IPS-20b (cell line): Measurements from ENCODE around the gene OXTR.

ENCODE experiments used
- H3K27ac ChIP-seq: one replicate; pipeline ENCODE4 v1.5.1; 2013; ENCODE audit warnings: low read length
- H3K27me3 ChIP-seq: 2 replicates; pipeline ENCODE4 v1.6.1; 2013; ENCODE audit warnings: mild to moderate bottlenecking, low read length, inconsistent platforms; ENCODE audit not compliant: insufficient read depth
- H3K36me3 ChIP-seq: 2 replicates; pipeline ENCODE4 v1.6.1; 2013; ENCODE audit warnings: low read depth, mild to moderate bottlenecking, inconsistent platforms, low read length, moderate library complexity; ENCODE audit not compliant: insufficient read depth
- H3K4me1 ChIP-seq: 2 replicates; pipeline ENCODE4 v1.6.1; 2013; ENCODE audit warnings: mild to moderate bottlenecking, control low read depth, inconsistent platforms, low read length, moderate library complexity; ENCODE audit not compliant: insufficient read depth
- H3K4me3 ChIP-seq: 2 replicates; pipeline ENCODE4 v1.5.1; 2013; ENCODE audit warnings: mild to moderate bottlenecking, low read length, inconsistent platforms
- H3K9ac ChIP-seq: 2 replicates; pipeline ENCODE4 v1.6.1; 2013; ENCODE audit warnings: low read depth, mild to moderate bottlenecking, inconsistent platforms, low read length, moderate library complexity
- H3K9me3 ChIP-seq: 2 replicates; pipeline ENCODE4 v1.6.1; 2013; ENCODE audit warnings: mild to moderate bottlenecking, low read depth, low read length, inconsistent platforms; ENCODE audit not compliant: insufficient read depth

The OXTR gene

GRCh38 chr3:8737301-8737700 lies 32.1 kb downstream of the OXTR start:
- no peak overlapping the region for H3K27ac ChIP-seq
- no peaks in the 10 kb centered on the region for H3K36me3 ChIP-seq
- H3K4me1 ChIP-seq, result peaks cover 17% of the 10 kb centered on the region
- no peaks in the 10 kb centered on the region for H3K9me3 ChIP-seq
- H3K9ac ChIP-seq, result no peak overlapping the region
- H3K27me3 ChIP-seq, result 0 out of 2 replicates have a peak, but pooled peaks cover 4% of the 10 kb centered on the region
- no peak overlapping the region for H3K4me3 ChIP-seq

GRCh38 chr3:8736436-8736835 lies 33.0 kb downstream of the OXTR start:
- H3K27me3 ChIP-seq, result 0 out of 2 replicates have a peak, but pooled peaks cover 4% of the 10 kb centered on the region
- H3K4me1 ChIP-seq, result peaks cover 11% of the 10 kb centered on the region
- H3K36me3 ChIP-seq, result no peaks in the 10 kb centered on the region
- no peaks in the 10 kb centered on the region for H3K9me3 ChIP-seq
- no peak overlapping the region for H3K27ac ChIP-seq
- no peak overlapping the region for H3K4me3 ChIP-seq
- no peak overlapping the region for H3K9ac ChIP-seq

- Histone ChIP-seq H3K9me3 (no peaks in the 10 kb centered on the region), H3K4me1 (no peaks in the 10 kb centered on the region), H3K9ac (no peak overlapping the region), H3K27me3 (peaks cover 3% of the 10 kb centered on the region; the same call in 1 of the 2 replicates), H3K27ac (no peak overlapping the region), H3K4me3 (no peak overlapping the region), H3K36me3 (no peaks in the 10 kb centered on the region)
Measured at GRCh38 chr3:8734908-8735307, 34.5 kb downstream of the OXTR start.

GRCh38 chr3:8734137-8734878 lies 35.1 kb downstream of the OXTR start:
- no peak overlapping the region for H3K9ac ChIP-seq
- H3K4me3 ChIP-seq, result no peak overlapping the region
- H3K27me3 ChIP-seq, result peaks cover 3% of the 10 kb centered on the region; the same call in 1 of the 2 replicates
- H3K27ac ChIP-seq, result no peak overlapping the region
- no peaks in the 10 kb centered on the region for H3K4me1 ChIP-seq
- H3K36me3 ChIP-seq, result no peaks in the 10 kb centered on the region
- H3K9me3 ChIP-seq, result no peaks in the 10 kb centered on the region

GRCh38 chr3:8733332-8734094 lies 35.9 kb downstream of the OXTR start, which contains the start of gene CAV3:
TSS of gene CAV3 (plus strand) at chr3:8733802. CDS start at chr3:8733877, 75 bp downstream.
- Histone ChIP-seq H3K9ac (no peak within 1 kb of the TSS), H3K27ac (no peak within 1 kb of the TSS), H3K4me1 (no peaks in the 10 kb centered on the region), H3K9me3 (no peaks in the 10 kb centered on the region), H3K27me3 (peaks cover 3% of the 10 kb centered on the region; the same call in 1 of the 2 replicates), H3K36me3 (no peaks in the 10 kb centered on the region), H3K4me3 (no peak within 1 kb of the TSS)

GRCh38 chr3:8732413-8732812 lies 37.0 kb downstream of the OXTR start:
- H3K4me3 ChIP-seq, result no peak overlapping the region
- H3K9ac ChIP-seq, result no peak overlapping the region
- H3K27me3 ChIP-seq, result peaks cover 3% of the 10 kb centered on the region; the same call in 1 of the 2 replicates
- no peaks in the 10 kb centered on the region for H3K9me3 ChIP-seq
- no peaks in the 10 kb centered on the region for H3K36me3 ChIP-seq
- no peak overlapping the region for H3K27ac ChIP-seq
- no peaks in the 10 kb centered on the region for H3K4me1 ChIP-seq

- Histone ChIP-seq H3K27ac (no peak overlapping the region), H3K9ac (no peak overlapping the region), H3K4me1 (no peaks in the 10 kb centered on the region), H3K27me3 (peaks cover 3% of the 10 kb centered on the region; the same call in 1 of the 2 replicates), H3K36me3 (no peaks in the 10 kb centered on the region), H3K9me3 (no peaks in the 10 kb centered on the region), H3K4me3 (no peak overlapping the region)
Measured at GRCh38 chr3:8730656-8731055, 38.8 kb downstream of the OXTR start.

GRCh38 chr3:8729479-8729878 lies 39.9 kb downstream of the OXTR start:
- Histone ChIP-seq H3K27me3 (peaks cover 3% of the 10 kb centered on the region; the same call in 1 of the 2 replicates), H3K9ac (no peak overlapping the region), H3K4me1 (0 out of 2 replicates have a peak, but pooled peaks cover 5% of the 10 kb centered on the region), H3K4me3 (no peak overlapping the region), H3K27ac (no peak overlapping the region), H3K9me3 (no peaks in the 10 kb centered on the region), H3K36me3 (no peaks in the 10 kb centered on the region)

GRCh38 chr3:8727605-8728512 lies 41.6 kb downstream of the OXTR start:
- Histone ChIP-seq H3K4me3 (no peak overlapping the region), H3K36me3 (no peaks in the 10 kb centered on the region), H3K27ac (no peak overlapping the region), H3K9me3 (no peaks in the 10 kb centered on the region), H3K27me3 (peaks cover 3% of the 10 kb centered on the region; the same call in 1 of the 2 replicates), H3K9ac (no peak overlapping the region), H3K4me1 (peaks cover 13% of the 10 kb centered on the region; the same call in 1 of the 2 replicates)

- no peak overlapping the region for H3K4me3 ChIP-seq
- H3K4me1 ChIP-seq, result peaks cover 15% of the 10 kb centered on the region; the same call in 1 of the 2 replicates
- H3K27ac ChIP-seq, result no peak overlapping the region
- H3K9ac ChIP-seq, result no peak overlapping the region
- H3K9me3 ChIP-seq, result no peaks in the 10 kb centered on the region
- H3K36me3 ChIP-seq, result no peaks in the 10 kb centered on the region
- H3K27me3 ChIP-seq, result no peaks in the 10 kb centered on the region
Measured at GRCh38 chr3:8724108-8724752, 45.2 kb downstream of the OXTR start.

GRCh38 chr3:8723612-8724011 lies 45.8 kb downstream of the OXTR start:
- Histone ChIP-seq H3K27ac (no peak overlapping the region), H3K4me3 (no peak overlapping the region), H3K36me3 (no peaks in the 10 kb centered on the region), H3K27me3 (no peaks in the 10 kb centered on the region), H3K9me3 (no peaks in the 10 kb centered on the region), H3K4me1 (peaks cover 15% of the 10 kb centered on the region; the same call in 1 of the 2 replicates), H3K9ac (no peak overlapping the region)
